Stimulated activated CD4-positive, alpha-beta T cell treated with anti-CD3 and anti-CD28 coated beads, TNF-alpha, amount 100 ng/mL, for 4 hours (primary cell): Measurements from ENCODE around the gene MAN1C1.

Source experiments
- DNase-seq, 3 experiments: peaks; one replicate each; pipeline ENCODE4 v3.0.0-alpha.2; 2020; ENCODE audit warnings: low read depth in 3 of 3

Gene MAN1C1

GRCh38 chr1:25739341-25739740 lies 122.8 kb downstream of the MAN1C1 start:
- DNase-seq, result no peak

GRCh38 chr1:25740071-25740470 lies 123.5 kb downstream of the MAN1C1 start:
- DNase-seq, result no peak

GRCh38 chr1:25742316-25742715 lies 125.7 kb downstream of the MAN1C1 start:
- no peak for DNase-seq

GRCh38 chr1:25743164-25744139 lies 126.9 kb downstream of the MAN1C1 start:
- no peak for DNase-seq

- no peak for DNase-seq
Measured at GRCh38 chr1:25744140-25744581, 127.6 kb downstream of the MAN1C1 start.

- no peak for DNase-seq
Measured at GRCh38 chr1:25744636-25745425, 128.2 kb downstream of the MAN1C1 start.

- DNase-seq, result no peak
Measured at GRCh38 chr1:25746299-25747045, 129.9 kb downstream of the MAN1C1 start.

GRCh38 chr1:25747046-25747719 lies 130.6 kb downstream of the MAN1C1 start:
- DNase-seq, result no peak

- no peak for DNase-seq
Measured at GRCh38 chr1:25748531-25749205, 132.1 kb downstream of the MAN1C1 start.

GRCh38 chr1:25750923-25751605 lies 134.5 kb downstream of the MAN1C1 start:
- DNase-seq, result no peak

GRCh38 chr1:25754470-25755181 lies 138.0 kb downstream of the MAN1C1 start:
- DNase-seq, result no peak

- DNase-seq, result no peak
Measured at GRCh38 chr1:25755475-25756125, 139.0 kb downstream of the MAN1C1 start.

GRCh38 chr1:25756215-25756614 lies 139.6 kb downstream of the MAN1C1 start:
- DNase-seq, result no peak

- DNase-seq, result no peak
Measured at GRCh38 chr1:25757151-25757845, 140.7 kb downstream of the MAN1C1 start.

GRCh38 chr1:25757846-25758185 lies 141.2 kb downstream of the MAN1C1 start:
- DNase-seq, result no peak

GRCh38 chr1:25758466-25759070 lies 142.0 kb downstream of the MAN1C1 start:
- DNase-seq, result no peak

- DNase-seq, result no peak
Measured at GRCh38 chr1:25760122-25760719, 143.6 kb downstream of the MAN1C1 start.

GRCh38 chr1:25760871-25761270 lies 144.3 kb downstream of the MAN1C1 start:
- no peak for DNase-seq
